Gastroesophageal sphincter (tissue), 4 donors: ENCODE results near the gene COL6A3. TPM values are rescaled to one million over a fixed set of nuclear protein-coding genes. Genes with fewer than 3 reads are reported as not detected.

Source experiments
- ATAC-seq: fragments of 150-250 bp; one replicate; pipeline ENCODE4 v1.9.1; 2016; ENCODE audit warnings: mild to moderate bottlenecking, moderate library complexity
- H3K27ac ChIP-seq, 4 donors: fragments of 200-600 bp; sonication (generic) in 3 of 4; 1 replicate in 3 of 4; 2 replicates in 1 of 4; pipeline ENCODE4 v1.5.1; 2016 to 2019
- H3K27me3 ChIP-seq: fragments of 200-600 bp; sonication (generic); one replicate; pipeline ENCODE4 v1.5.1; 2019
- H3K36me3 ChIP-seq, 2 donors: fragments of 200-600 bp; sonication (generic); one replicate each; pipeline ENCODE4 v1.5.1; 2019; ENCODE audit warnings: control low read depth in 1 of 2
- H3K4me1 ChIP-seq, 3 donors: fragments of 200-600 bp; sonication (generic); 1 replicate in 2 of 3; 2 replicates in 1 of 3; pipeline ENCODE4 v1.5.1; 2016 to 2019; ENCODE audit warnings: control low read depth in 2 of 3
- H3K4me3 ChIP-seq, 2 donors: fragments of 200-600 bp; sonication (generic); one replicate each; pipeline ENCODE4 v1.5.1; 2019; ENCODE audit warnings: mild to moderate bottlenecking in 1 of 2, moderate library complexity in 1 of 2
- H3K9me3 ChIP-seq, 3 donors: fragments of 200-600 bp; sonication (generic); one replicate each; pipeline ENCODE4 v1.5.1; 2017 to 2019; ENCODE audit warnings: control low read depth in 2 of 3
- EP300 ChIP-seq: sonication (generic); formaldehyde crosslinking; IDR thresholded peaks from one replicate; pipeline ENCODE4 v1.6.1; 2017; ENCODE audit warnings: antibody characterized with exemption, mild to moderate bottlenecking
- POLR2A ChIP-seq, 2 donors: fragments of 450-650 bp; IDR thresholded peaks; one replicate each; pipeline ENCODE4 v1.6.1; 2017; ENCODE audit warnings: antibody characterized with exemption in 2 of 2, mild to moderate bottlenecking in 2 of 2, moderate library complexity in 1 of 2
- POLR2AphosphoS5 ChIP-seq: sonication (generic); formaldehyde crosslinking; IDR thresholded peaks from one replicate; pipeline ENCODE4 v1.6.1; 2017; ENCODE audit warnings: antibody characterized with exemption
- WGBS, 2 donors: methylation state at CpG; one replicate each; pipeline ENCODE4 v1.1.5; 2018; ENCODE audit warnings: low coverage in 1 of 2; 5-methylcytosine and 5-hydroxymethylcytosine counted together
- total RNA-seq, 4 donors: library from RNA; depleted of rRNA; stranded (reverse); fragments of >200 nt; gene quantifications; one replicate each; pipeline ENCODE4 v1.1.0, GENCODE V29; 2016
- TF ChIP-seq, protein P1 (sequence below), 4 experiments: fragments of 200-600 bp in 2 of 4; fragments of 450-650 bp in 2 of 4; sonication (generic) in 1 of 4; IDR thresholded peaks; one replicate each; pipeline ENCODE4 v1.5.1; 2017 to 2019; ENCODE audit warnings: antibody characterized with exemption in 4 of 4, mild to moderate bottlenecking in 2 of 4, moderate library complexity in 2 of 4

The COL6A3 gene
- total RNA-seq, 4 donors from 2014 or later, result 110 to 421 (median 310) TPM

GRCh38 chr2:237326266-237327171 lies 87.4 kb downstream of the COL6A3 start:
- ATAC-seq, result no peak
- H3K27ac ChIP-seq, result peak overlapping the region; percentile 84 to 94 (median 88)
- H3K4me1 ChIP-seq, result peaks cover 6 to 80% (median 19%) of the 10 kb centered on the region in 3 donors
- no peaks in the 10 kb centered on the region for H3K9me3 ChIP-seq
- no peaks in the 10 kb centered on the region for H3K36me3 ChIP-seq
- H3K4me3 ChIP-seq, result no peak overlapping the region
- 23 to 25% methylated on average over 10 to 11 of the region's 12 CpGs for WGBS, 2 donors
- no peaks in the 10 kb centered on the region for H3K27me3 ChIP-seq
- TF ChIP-seq EP300 (no peak), POLR2A (IDR thresholded peaks at IDR 0.05) (no peak), POLR2AphosphoS5 (peak; percentile 56)
- TF ChIP-seq, protein P1, sequence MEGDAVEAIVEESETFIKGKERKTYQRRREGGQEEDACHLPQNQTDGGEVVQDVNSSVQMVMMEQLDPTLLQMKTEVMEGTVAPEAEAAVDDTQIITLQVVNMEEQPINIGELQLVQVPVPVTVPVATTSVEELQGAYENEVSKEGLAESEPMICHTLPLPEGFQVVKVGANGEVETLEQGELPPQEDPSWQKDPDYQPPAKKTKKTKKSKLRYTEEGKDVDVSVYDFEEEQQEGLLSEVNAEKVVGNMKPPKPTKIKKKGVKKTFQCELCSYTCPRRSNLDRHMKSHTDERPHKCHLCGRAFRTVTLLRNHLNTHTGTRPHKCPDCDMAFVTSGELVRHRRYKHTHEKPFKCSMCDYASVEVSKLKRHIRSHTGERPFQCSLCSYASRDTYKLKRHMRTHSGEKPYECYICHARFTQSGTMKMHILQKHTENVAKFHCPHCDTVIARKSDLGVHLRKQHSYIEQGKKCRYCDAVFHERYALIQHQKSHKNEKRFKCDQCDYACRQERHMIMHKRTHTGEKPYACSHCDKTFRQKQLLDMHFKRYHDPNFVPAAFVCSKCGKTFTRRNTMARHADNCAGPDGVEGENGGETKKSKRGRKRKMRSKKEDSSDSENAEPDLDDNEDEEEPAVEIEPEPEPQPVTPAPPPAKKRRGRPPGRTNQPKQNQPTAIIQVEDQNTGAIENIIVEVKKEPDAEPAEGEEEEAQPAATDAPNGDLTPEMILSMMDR (IDR thresholded peaks at IDR 0.05), result no peak

GRCh38 chr2:237324837-237325236 lies 89.1 kb downstream of the COL6A3 start:
- peaks cover 10 to 85% (median 24%) of the 10 kb centered on the region in 3 donors for H3K4me1 ChIP-seq
- no peaks in the 10 kb centered on the region for H3K27me3 ChIP-seq
- H3K4me3 ChIP-seq, result no peak overlapping the region
- WGBS, 2 donors, result 30 to 54% methylated on average over 4 to 5 of the region's 5 CpGs
- H3K36me3 ChIP-seq, result no peaks in the 10 kb centered on the region
- ATAC-seq, result no peak
- peak overlapping the region; percentile 84 to 94 (median 88) for H3K27ac ChIP-seq
- H3K9me3 ChIP-seq, result no peaks in the 10 kb centered on the region
- TF ChIP-seq POLR2A (IDR thresholded peaks at IDR 0.05), result no peak
- TF ChIP-seq EP300, result peak; percentile 32
- TF ChIP-seq, protein P1 (IDR thresholded peaks at IDR 0.05), result no peak
- TF ChIP-seq POLR2AphosphoS5, result peak; percentile 61

- H3K4me1 ChIP-seq, result peaks cover 10 to 87% (median 24%) of the 10 kb centered on the region in 3 donors
- H3K9me3 ChIP-seq, result no peaks in the 10 kb centered on the region
- H3K36me3 ChIP-seq, result no peaks in the 10 kb centered on the region
- WGBS, 2 donors, result 36 to 54% methylated on average over 6 to 12 of the region's 12 CpGs
- no peaks in the 10 kb centered on the region for H3K27me3 ChIP-seq
- no peak overlapping the region for H3K4me3 ChIP-seq
- peak overlapping the region; percentile 84 to 94 (median 88) for H3K27ac ChIP-seq
- ATAC-seq, result peak; percentile 19
- TF ChIP-seq, protein P1 (IDR thresholded peaks at IDR 0.05), result no peak
- no peak for TF ChIP-seq EP300
- no peak for TF ChIP-seq POLR2AphosphoS5
- TF ChIP-seq POLR2A (IDR thresholded peaks at IDR 0.05), result no peak
These were observed 89.5 kb downstream of the COL6A3 start for GRCh38 chr2:237324405-237324831.

- Histone ChIP-seq H3K27me3 (no peaks in the 10 kb centered on the region), H3K27ac (peak overlapping the region; percentile 81 to 94 (median 88)), H3K4me3 (no peak overlapping the region), H3K4me1 (peaks cover 10 to 95% (median 24%) of the 10 kb centered on the region in 3 donors), H3K9me3 (no peaks in the 10 kb centered on the region), H3K36me3 (no peaks in the 10 kb centered on the region)
- 65 to 77% methylated on average over 3 to 5 of the region's 8 CpGs for WGBS, 2 donors
- ATAC-seq, result no peak
- TF ChIP-seq, protein P1 (IDR thresholded peaks at IDR 0.05), result no peak
- no peak for TF ChIP-seq EP300
- no peak for TF ChIP-seq POLR2AphosphoS5
- no peak for TF ChIP-seq POLR2A (IDR thresholded peaks at IDR 0.05)
These were observed 90.3 kb downstream of the COL6A3 start for GRCh38 chr2:237323656-237324055.
